Measurements from ENCODE around the gene TMEM132D.

TMEM132D gene

GRCh38 chr12:129827102-129827865, 76.5 kb downstream of the TMEM132D start:
- H3K4me3 ChIP-seq (ENCODE audit: low read depth, low read length), result no peak overlapping the region
- TF ChIP-seq MYC (IDR thresholded peaks at IDR 0.05; ENCODE audit: low read depth, low read length) (no peak), POLR2A (IDR thresholded peaks at IDR 0.05; ENCODE audit: extremely low read depth, insufficient read length) (no peak)
- TF ChIP-seq, protein P1, sequence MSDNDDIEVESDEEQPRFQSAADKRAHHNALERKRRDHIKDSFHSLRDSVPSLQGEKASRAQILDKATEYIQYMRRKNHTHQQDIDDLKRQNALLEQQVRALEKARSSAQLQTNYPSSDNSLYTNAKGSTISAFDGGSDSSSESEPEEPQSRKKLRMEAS (IDR thresholded peaks at IDR 0.05; ENCODE audit: low read depth, low read length), result no peak
- TF ChIP-seq, protein P2, sequence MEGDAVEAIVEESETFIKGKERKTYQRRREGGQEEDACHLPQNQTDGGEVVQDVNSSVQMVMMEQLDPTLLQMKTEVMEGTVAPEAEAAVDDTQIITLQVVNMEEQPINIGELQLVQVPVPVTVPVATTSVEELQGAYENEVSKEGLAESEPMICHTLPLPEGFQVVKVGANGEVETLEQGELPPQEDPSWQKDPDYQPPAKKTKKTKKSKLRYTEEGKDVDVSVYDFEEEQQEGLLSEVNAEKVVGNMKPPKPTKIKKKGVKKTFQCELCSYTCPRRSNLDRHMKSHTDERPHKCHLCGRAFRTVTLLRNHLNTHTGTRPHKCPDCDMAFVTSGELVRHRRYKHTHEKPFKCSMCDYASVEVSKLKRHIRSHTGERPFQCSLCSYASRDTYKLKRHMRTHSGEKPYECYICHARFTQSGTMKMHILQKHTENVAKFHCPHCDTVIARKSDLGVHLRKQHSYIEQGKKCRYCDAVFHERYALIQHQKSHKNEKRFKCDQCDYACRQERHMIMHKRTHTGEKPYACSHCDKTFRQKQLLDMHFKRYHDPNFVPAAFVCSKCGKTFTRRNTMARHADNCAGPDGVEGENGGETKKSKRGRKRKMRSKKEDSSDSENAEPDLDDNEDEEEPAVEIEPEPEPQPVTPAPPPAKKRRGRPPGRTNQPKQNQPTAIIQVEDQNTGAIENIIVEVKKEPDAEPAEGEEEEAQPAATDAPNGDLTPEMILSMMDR (IDR thresholded peaks at IDR 0.05; ENCODE audit: low read depth, low read length), result no peak
- no peak for DNase-seq (ENCODE audit: low read depth)

DNA sequence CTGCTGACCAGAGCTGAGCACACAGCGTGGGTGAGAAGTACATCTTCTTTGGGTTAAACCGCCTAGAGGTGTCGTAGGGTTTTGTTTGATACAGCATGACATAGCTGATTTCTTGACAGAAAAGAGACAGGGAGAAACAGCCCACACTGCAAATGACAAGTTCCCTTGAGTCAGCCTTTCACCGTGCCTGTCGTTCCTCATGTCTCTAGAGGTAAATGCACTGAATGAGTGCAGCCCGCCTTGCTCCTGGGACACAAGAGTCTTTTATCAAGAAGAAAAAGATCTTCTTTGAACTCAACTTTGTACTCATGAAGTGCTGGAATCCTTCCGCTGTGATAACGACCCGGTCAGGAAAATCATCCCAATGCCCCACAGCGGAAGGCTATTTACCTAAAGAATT, 77.6 kb downstream of the TMEM132D start:
- DNase-seq (ENCODE audit: low read depth), result no peak
- H3K4me3 ChIP-seq (ENCODE audit: low read depth, low read length), result no peak overlapping the region
- TF ChIP-seq, protein P1 (IDR thresholded peaks at IDR 0.05; ENCODE audit: low read depth, low read length), result no peak
- TF ChIP-seq, protein P2 (IDR thresholded peaks at IDR 0.05; ENCODE audit: low read depth, low read length), result no peak
- TF ChIP-seq POLR2A (IDR thresholded peaks at IDR 0.05; ENCODE audit: extremely low read depth, insufficient read length), result no peak
- TF ChIP-seq MYC (IDR thresholded peaks at IDR 0.05; ENCODE audit: low read depth, low read length), result no peak

DNA sequence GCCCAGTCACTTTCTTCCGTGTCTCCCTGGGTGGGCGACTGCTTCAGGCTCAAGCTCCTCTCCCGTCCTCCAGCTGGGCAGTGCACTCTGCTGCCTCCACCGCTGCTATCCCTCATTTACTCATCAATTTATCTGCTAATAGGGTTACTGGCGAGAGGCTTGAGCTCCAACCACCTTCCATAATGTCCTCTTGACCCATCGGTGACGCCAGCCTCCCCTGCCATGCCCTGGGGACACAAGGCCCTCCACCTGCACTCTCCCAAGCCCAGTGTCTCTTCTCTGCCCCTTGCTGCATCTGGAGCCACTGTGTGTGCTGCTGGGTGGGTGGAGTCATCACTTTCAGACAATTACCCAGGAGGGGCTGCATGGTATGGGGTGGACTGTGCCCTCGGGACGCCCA, 78.5 kb downstream of the TMEM132D start:
- DNase-seq (ENCODE audit: low read depth), result no peak
- TF ChIP-seq, protein P1 (IDR thresholded peaks at IDR 0.05; ENCODE audit: low read depth, low read length), result no peak
- TF ChIP-seq, protein P2 (IDR thresholded peaks at IDR 0.05; ENCODE audit: low read depth, low read length), result no peak
- TF ChIP-seq POLR2A (IDR thresholded peaks at IDR 0.05; ENCODE audit: extremely low read depth, insufficient read length) (no peak), MYC (IDR thresholded peaks at IDR 0.05; ENCODE audit: low read depth, low read length) (no peak)
- H3K4me3 ChIP-seq (ENCODE audit: low read depth, low read length), result no peak overlapping the region

DNA sequence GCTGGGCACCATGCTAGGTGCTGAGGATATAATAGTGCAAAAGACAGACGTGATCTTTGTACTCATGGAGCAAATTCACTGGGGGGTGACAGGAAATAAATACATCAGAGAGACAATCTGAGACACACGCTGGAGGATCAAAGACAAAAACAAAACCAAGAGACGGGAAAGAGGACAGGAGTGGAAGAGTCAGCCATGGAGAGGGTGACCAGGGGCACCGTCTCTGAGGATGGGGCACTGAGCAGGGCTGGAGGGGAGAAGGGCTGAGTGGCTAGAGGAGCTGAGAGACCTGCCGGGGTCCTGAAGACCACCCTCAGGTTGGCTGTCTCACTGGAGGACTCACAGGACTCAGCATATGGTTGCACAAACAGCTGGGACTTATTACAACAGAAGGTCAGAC, 81.9 kb downstream of the TMEM132D start:
- TF ChIP-seq MYC (IDR thresholded peaks at IDR 0.05; ENCODE audit: low read depth, low read length) (no peak), POLR2A (IDR thresholded peaks at IDR 0.05; ENCODE audit: extremely low read depth, insufficient read length) (no peak)
- TF ChIP-seq, protein P1 (IDR thresholded peaks at IDR 0.05; ENCODE audit: low read depth, low read length), result no peak
- TF ChIP-seq, protein P2 (IDR thresholded peaks at IDR 0.05; ENCODE audit: low read depth, low read length), result no peak
- no peak for DNase-seq (ENCODE audit: low read depth)
- no peak overlapping the region for H3K4me3 ChIP-seq (ENCODE audit: low read depth, low read length)

- no peak for TF ChIP-seq POLR2A (IDR thresholded peaks at IDR 0.05; ENCODE audit: extremely low read depth, insufficient read length)
- TF ChIP-seq MYC (IDR thresholded peaks at IDR 0.05; ENCODE audit: low read depth, low read length), result no peak
- TF ChIP-seq, protein P1 (IDR thresholded peaks at IDR 0.05; ENCODE audit: low read depth, low read length), result no peak
- TF ChIP-seq, protein P2 (IDR thresholded peaks at IDR 0.05; ENCODE audit: low read depth, low read length), result no peak
- no peak for DNase-seq (ENCODE audit: low read depth)
- H3K4me3 ChIP-seq (ENCODE audit: low read depth, low read length), result no peak overlapping the region
These were observed 84.4 kb downstream of the TMEM132D start for GRCh38 chr12:129819391-129819790.
